COLO829 (cell line): ENCODE measurements around the gene SHLD1.
A peak's percentile ranks its signal among the peaks of the same experiment; 100 is the strongest.

Experiments used
- DNase-seq: peaks from one replicate; pipeline ENCODE4 v3.0.0; 2012; ENCODE audit warnings: low spot score

The SHLD1 gene

GRCh38 chr20:5848711-5849505 is 98.7 kb downstream of the SHLD1 start:
- peak; percentile 29 for DNase-seq

GRCh38 chr20:5855939-5856338 is 105.7 kb downstream of the SHLD1 start:
- no peak for DNase-seq

- DNase-seq = peak; percentile 45
Measured at GRCh38 chr20:5859608-5860007, 109.4 kb downstream of the SHLD1 start.

- DNase-seq = no peak
Measured at GRCh38 chr20:5862703-5863039, 112.5 kb downstream of the SHLD1 start.

GRCh38 chr20:5863040-5863833 is 113.0 kb downstream of the SHLD1 start:
- DNase-seq = peak; percentile 29

GRCh38 chr20:5864428-5864827 is 114.2 kb downstream of the SHLD1 start:
- DNase-seq = no peak

GRCh38 chr20:5864873-5865587 is 114.8 kb downstream of the SHLD1 start:
- no peak for DNase-seq

- no peak for DNase-seq
Measured at GRCh38 chr20:5865604-5866003, 115.4 kb downstream of the SHLD1 start.

- DNase-seq = no peak
Measured at GRCh38 chr20:5870568-5870981, 120.4 kb downstream of the SHLD1 start.

- DNase-seq = no peak
Measured at GRCh38 chr20:5871459-5872410, 121.5 kb downstream of the SHLD1 start.

- DNase-seq = no peak
Measured at GRCh38 chr20:5877128-5877527, 126.9 kb downstream of the SHLD1 start.

- DNase-seq = no peak
Measured at GRCh38 chr20:5880326-5880725, 130.1 kb downstream of the SHLD1 start.

- DNase-seq = no peak
Measured at GRCh38 chr20:5881703-5882102, 131.5 kb downstream of the SHLD1 start.

- no peak for DNase-seq
Measured at GRCh38 chr20:5882166-5882565, 132.0 kb downstream of the SHLD1 start.

- no peak for DNase-seq
Measured at GRCh38 chr20:5884465-5885335, 134.5 kb downstream of the SHLD1 start.

- DNase-seq = no peak
Measured at GRCh38 chr20:5885866-5886265, 135.7 kb downstream of the SHLD1 start.

GRCh38 chr20:5886788-5887187 is 136.6 kb downstream of the SHLD1 start:
- DNase-seq = no peak

- DNase-seq = no peak
Measured at GRCh38 chr20:5887386-5887785, 137.2 kb downstream of the SHLD1 start.

GRCh38 chr20:5888041-5888440 is 137.8 kb downstream of the SHLD1 start:
- DNase-seq = no peak

GRCh38 chr20:5890773-5891441 is 140.7 kb downstream of the SHLD1 start:
- no peak for DNase-seq
